ENCODE results near the gene REEP2.

GRCh38 chr5:138425079-138425478 lies 13.8 kb upstream of the REEP2 start:
- TF ChIP-seq CTCF (IDR thresholded peaks at IDR 0.05) (no peak), EZH2 (IDR thresholded peaks at IDR 0.05) (no peak), EZH2phosphoT487 (IDR thresholded peaks at IDR 0.05) (no peak)

Measured in neural progenitor cell (in vitro differentiated cells).